ENCODE data around the gene FSIP1.

Gene FSIP1

GRCh38 chr15:39720621-39721611 lies 61.7 kb downstream of the FSIP1 start:
- DNase-seq (ENCODE audit: low spot score): no peak

GRCh38 chr15:39720081-39720480 lies 62.6 kb downstream of the FSIP1 start:
- no peak for DNase-seq (ENCODE audit: low spot score)

- DNase-seq (ENCODE audit: low spot score): no peak
Measured at GRCh38 chr15:39719109-39719508, 63.5 kb downstream of the FSIP1 start.

- no peak for DNase-seq (ENCODE audit: low spot score)
Measured at GRCh38 chr15:39717134-39717533, 65.5 kb downstream of the FSIP1 start.

- no peak for DNase-seq (ENCODE audit: low spot score)
Measured at GRCh38 chr15:39714251-39714650, 68.4 kb downstream of the FSIP1 start.

- no peak for DNase-seq (ENCODE audit: low spot score)
Measured at GRCh38 chr15:39713846-39714245, 68.8 kb downstream of the FSIP1 start.

GRCh38 chr15:39710681-39711080 lies 72.0 kb downstream of the FSIP1 start:
- no peak for DNase-seq (ENCODE audit: low spot score)

GRCh38 chr15:39709941-39710340 lies 72.7 kb downstream of the FSIP1 start:
- DNase-seq (ENCODE audit: low spot score): no peak

- DNase-seq (ENCODE audit: low spot score): no peak
Measured at GRCh38 chr15:39706206-39706605, 76.4 kb downstream of the FSIP1 start.

- no peak for DNase-seq (ENCODE audit: low spot score)
Measured at GRCh38 chr15:39704689-39705088, 78.0 kb downstream of the FSIP1 start.

- DNase-seq (ENCODE audit: low spot score): no peak
Measured at GRCh38 chr15:39704235-39704634, 78.4 kb downstream of the FSIP1 start.

GRCh38 chr15:39701988-39702387 lies 80.7 kb downstream of the FSIP1 start:
- DNase-seq (ENCODE audit: low spot score): no peak

- no peak for DNase-seq (ENCODE audit: low spot score)
Measured at GRCh38 chr15:39700375-39700700, 82.3 kb downstream of the FSIP1 start.

- no peak for DNase-seq (ENCODE audit: low spot score)
Measured at GRCh38 chr15:39699516-39700374, 82.9 kb downstream of the FSIP1 start.

GRCh38 chr15:39698444-39699390 lies 83.9 kb downstream of the FSIP1 start:
- DNase-seq (ENCODE audit: low spot score): no peak

GRCh38 chr15:39697509-39697908 lies 85.1 kb downstream of the FSIP1 start:
- DNase-seq (ENCODE audit: low spot score): no peak

- DNase-seq (ENCODE audit: low spot score): no peak
Measured at GRCh38 chr15:39695793-39696192, 86.8 kb downstream of the FSIP1 start.

GRCh38 chr15:39692356-39693327 lies 90.0 kb downstream of the FSIP1 start:
- DNase-seq (ENCODE audit: low spot score): no peak

- peak; percentile 5 for DNase-seq (ENCODE audit: low spot score)
Measured at GRCh38 chr15:39690881-39691634, 91.6 kb downstream of the FSIP1 start.

Measured in SK-N-DZ (cell line).